ENCODE measurements around the gene RAD51D.

RAD51D gene

GRCh38 chr17:35076874-35077273 is 42.8 kb downstream of the RAD51D start:
- TF ChIP-seq CTCF (IDR thresholded peaks at IDR 0.05): no peak
- H3K27ac ChIP-seq: no peak overlapping the region
- no peak overlapping the region for H3K4me3 ChIP-seq
- DNase-seq (ENCODE audit: low spot score): no peak

DNA sequence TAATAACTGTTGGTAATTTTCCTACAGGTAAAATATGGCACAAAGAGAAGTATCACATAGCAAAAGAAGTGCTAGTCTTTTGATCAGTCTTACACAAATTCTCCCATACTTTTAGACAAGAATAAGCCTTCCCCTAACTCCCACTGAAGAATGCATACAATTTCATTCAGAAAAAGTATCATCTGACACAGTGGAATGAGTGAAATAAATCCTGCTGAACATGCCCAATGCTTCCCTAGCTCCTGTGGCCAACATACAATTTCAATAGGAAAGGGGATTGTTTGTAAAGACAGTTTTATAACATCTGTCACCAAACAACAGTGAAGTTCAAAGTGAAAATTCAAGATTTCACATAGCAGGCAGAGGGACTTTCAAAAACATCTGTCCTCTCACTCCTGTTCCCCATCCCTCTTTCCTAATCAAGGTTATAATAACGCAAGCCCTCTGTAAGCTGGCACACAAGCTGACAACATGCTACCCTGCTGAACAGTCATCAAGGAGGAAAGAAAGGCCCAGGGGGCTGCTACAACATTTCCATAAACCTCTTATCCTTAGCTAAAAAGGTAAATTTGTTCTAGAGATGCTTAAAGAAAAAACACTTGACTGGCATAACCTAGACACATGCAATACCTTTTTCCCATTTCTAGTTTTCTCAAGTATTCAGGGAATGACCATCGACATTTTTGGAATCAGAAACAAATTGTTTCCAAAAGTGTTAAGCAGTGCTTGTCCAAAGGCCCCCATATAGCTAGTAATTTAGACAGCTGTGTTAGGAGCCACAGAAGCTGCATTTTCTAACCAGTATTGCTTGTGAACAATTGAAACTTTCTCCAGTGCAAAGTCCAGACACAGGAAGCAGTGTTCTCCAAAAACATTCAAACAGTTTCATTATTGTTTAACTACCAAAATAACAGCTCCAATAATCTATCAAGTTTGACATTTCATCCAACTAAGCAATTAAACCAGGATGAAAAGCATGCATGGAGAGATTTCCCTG is 44.7 kb downstream of the RAD51D start:
- no peak for TF ChIP-seq CTCF (IDR thresholded peaks at IDR 0.05)
- no peak overlapping the region for H3K27ac ChIP-seq
- H3K4me3 ChIP-seq: no peak overlapping the region
- no peak for DNase-seq (ENCODE audit: low spot score)

DNA sequence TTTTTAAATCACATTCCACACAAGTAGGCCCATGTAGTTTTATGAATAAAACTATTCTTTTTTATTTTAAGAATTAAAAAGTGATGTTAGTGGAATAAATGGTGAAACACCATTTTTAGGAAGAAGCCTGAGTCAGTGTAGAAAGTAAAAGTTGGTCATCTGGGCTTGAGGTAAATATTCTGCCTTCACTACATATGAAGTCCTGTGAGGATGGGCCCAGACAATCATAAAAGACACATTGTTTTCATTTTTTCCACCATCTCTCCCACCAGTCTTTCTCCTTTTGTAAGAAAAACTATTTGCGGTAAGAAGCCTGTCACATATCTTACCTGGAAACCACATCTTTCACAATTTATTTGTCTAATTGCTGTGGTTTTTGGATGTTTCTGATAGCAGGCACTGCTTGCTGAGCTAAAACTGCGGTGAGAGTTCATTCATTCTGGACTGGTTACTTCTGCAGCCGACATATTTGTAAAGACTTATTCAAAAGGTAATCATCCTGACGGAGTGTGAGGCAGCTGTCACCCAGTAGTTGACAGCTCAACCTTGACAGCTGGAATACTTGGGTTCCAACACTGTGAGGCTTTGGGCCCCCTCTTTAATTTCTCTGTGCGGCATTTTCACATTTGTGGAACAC is 45.6 kb downstream of the RAD51D start:
- TF ChIP-seq CTCF (IDR thresholded peaks at IDR 0.05): no peak
- DNase-seq (ENCODE audit: low spot score): no peak
- Histone ChIP-seq H3K4me3 (no peak overlapping the region), H3K27ac (no peak overlapping the region)

DNA sequence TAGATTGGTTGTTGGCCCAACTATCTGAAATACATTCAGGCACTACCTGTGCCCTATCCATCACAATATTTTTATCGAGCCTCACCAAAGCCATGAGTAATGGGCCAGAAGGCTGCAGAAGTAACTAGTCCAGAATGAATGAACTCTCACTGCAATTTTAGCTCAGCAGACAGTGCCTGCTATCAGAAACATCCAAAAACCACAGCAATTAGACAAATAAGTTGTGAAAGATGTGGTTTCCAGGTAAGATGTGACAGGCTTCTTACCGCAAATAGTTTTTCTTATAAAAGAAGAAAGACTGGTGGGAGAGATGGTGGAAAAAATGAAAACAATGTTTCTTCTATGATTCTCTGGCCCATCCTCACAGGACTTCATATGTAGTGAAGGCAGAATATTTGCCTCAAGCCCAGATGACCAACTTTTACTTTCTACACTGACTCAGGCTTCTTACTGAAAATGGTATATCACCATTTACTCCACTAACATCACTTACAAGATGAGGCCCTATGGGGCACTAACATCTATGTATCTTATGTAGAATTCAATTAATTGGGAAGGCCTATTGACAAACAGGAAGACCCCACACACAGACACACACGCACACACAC is 46.4 kb downstream of the RAD51D start:
- DNase-seq (ENCODE audit: low spot score): no peak
- Histone ChIP-seq H3K4me3 (no peak overlapping the region), H3K27ac (no peak overlapping the region)
- TF ChIP-seq CTCF (IDR thresholded peaks at IDR 0.05): no peak

GRCh38 chr17:35069311-35069710 is 50.3 kb downstream of the RAD51D start:
- no peak for TF ChIP-seq CTCF (IDR thresholded peaks at IDR 0.05)
- Histone ChIP-seq H3K4me3 (no peak overlapping the region), H3K27ac (no peak overlapping the region)
- DNase-seq (ENCODE audit: low spot score): no peak

- Histone ChIP-seq H3K4me3 (no peak overlapping the region), H3K27ac (no peak overlapping the region)
- DNase-seq (ENCODE audit: low spot score): no peak
- no peak for TF ChIP-seq CTCF (IDR thresholded peaks at IDR 0.05)
These were observed 51.4 kb downstream of the RAD51D start for GRCh38 chr17:35068249-35068648.

All from coronary artery (tissue), 2 donors.